ENCODE data around the gene C1QTNF3.

- TF ChIP-seq CTCF (IDR thresholded peaks at IDR 0.05 in 8 of 11, conservative IDR thresholded peaks at IDR 0.05 in 3 of 11), result no peak
- TF ChIP-seq POLR2AphosphoS5 (IDR thresholded peaks at IDR 0.05), result no peak
Observed at GRCh38 chr5:34016750-34017149, 26.3 kb downstream of the C1QTNF3 start.
